Measurements from ENCODE around the gene MYLK. TPM values are rescaled to one million over a fixed set of nuclear protein-coding genes. Genes with fewer than 3 reads are reported as not detected.

MYLK gene, protein sequence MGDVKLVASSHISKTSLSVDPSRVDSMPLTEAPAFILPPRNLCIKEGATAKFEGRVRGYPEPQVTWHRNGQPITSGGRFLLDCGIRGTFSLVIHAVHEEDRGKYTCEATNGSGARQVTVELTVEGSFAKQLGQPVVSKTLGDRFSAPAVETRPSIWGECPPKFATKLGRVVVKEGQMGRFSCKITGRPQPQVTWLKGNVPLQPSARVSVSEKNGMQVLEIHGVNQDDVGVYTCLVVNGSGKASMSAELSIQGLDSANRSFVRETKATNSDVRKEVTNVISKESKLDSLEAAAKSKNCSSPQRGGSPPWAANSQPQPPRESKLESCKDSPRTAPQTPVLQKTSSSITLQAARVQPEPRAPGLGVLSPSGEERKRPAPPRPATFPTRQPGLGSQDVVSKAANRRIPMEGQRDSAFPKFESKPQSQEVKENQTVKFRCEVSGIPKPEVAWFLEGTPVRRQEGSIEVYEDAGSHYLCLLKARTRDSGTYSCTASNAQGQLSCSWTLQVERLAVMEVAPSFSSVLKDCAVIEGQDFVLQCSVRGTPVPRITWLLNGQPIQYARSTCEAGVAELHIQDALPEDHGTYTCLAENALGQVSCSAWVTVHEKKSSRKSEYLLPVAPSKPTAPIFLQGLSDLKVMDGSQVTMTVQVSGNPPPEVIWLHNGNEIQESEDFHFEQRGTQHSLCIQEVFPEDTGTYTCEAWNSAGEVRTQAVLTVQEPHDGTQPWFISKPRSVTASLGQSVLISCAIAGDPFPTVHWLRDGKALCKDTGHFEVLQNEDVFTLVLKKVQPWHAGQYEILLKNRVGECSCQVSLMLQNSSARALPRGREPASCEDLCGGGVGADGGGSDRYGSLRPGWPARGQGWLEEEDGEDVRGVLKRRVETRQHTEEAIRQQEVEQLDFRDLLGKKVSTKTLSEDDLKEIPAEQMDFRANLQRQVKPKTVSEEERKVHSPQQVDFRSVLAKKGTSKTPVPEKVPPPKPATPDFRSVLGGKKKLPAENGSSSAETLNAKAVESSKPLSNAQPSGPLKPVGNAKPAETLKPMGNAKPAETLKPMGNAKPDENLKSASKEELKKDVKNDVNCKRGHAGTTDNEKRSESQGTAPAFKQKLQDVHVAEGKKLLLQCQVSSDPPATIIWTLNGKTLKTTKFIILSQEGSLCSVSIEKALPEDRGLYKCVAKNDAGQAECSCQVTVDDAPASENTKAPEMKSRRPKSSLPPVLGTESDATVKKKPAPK (N-terminal part only)
- total RNA-seq: 5.4 TPM
- polyA plus RNA-seq: 11.5 TPM
- long read RNA-seq, donor 1, full-length matches to known transcripts: 1 of 1 reads
- long read RNA-seq, donor 1, partial matches to known transcripts: 0 of 1 reads
- long read RNA-seq, donor 1, other reads (novel, unspliced or antisense): 0 of 1 reads
- long read RNA-seq, donor 2: 0 reads
- long read RNA-seq, donor 3: 0 reads
- long read RNA-seq, donor 4, full-length matches to known transcripts: 1 of 1 reads
- long read RNA-seq, donor 4, partial matches to known transcripts: 0 of 1 reads
- long read RNA-seq, donor 4, other reads (novel, unspliced or antisense): 0 of 1 reads
- long read RNA-seq, donor 5, full-length matches to known transcripts: 1 of 1 reads
- long read RNA-seq, donor 5, partial matches to known transcripts: 0 of 1 reads
- long read RNA-seq, donor 5, other reads (novel, unspliced or antisense): 0 of 1 reads
- long read RNA-seq, donor 6: 0 reads
- long read RNA-seq, donor 7, partial matches to known transcripts: 5 of 5 reads
- long read RNA-seq, donor 7, other reads (novel, unspliced or antisense): 0 of 5 reads
- long read RNA-seq, donor 8: 0 reads
- long read RNA-seq, donor 9: 0 reads
- long read RNA-seq, donor 10, full-length matches to known transcripts: 1 of 1 reads
- long read RNA-seq, donor 10, partial matches to known transcripts: 0 of 1 reads
- long read RNA-seq, donor 10, other reads (novel, unspliced or antisense): 0 of 1 reads

DNA sequence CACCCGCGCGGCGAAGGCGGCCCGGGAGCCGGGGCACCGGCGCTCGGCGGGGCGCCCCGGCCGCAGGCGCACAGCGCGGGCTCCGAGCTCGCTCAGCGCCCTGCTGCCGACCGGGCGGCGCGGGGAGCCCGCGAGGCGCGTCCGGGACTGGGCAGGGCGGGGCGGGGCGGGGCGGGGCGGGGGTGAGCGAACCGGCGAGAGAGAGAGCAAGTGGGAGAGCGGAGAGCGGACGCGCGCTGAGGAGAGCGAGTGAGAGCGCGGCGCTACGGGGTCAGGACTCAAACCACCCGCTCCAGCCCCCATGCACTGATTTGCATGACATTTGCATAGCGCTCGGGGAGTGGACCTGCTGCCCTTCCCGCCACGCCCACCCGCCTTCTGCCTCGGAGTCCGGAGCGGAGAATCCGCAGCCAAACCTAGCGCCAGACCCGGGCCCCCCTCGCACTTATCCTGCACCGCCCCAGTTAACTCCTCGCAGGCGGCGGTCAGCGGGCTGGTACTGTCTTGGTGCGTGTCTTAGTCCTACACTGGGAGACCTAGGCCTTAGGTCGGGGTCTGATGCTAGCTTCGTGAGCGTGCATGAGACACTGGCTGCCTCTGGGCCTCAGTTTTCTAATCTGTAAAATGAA is at the start of gene MYLK:
Gene MYLK (minus strand): TSS at position 130 of the 629 bp plus-strand sequence. CDS start 90,491 bp downstream, outside the sequence.
- H3K4me3 ChIP-seq (ENCODE audit: low read length in 2 of 2): peak within 1 kb of the TSS in 1 of 2 donors; percentile 52
- H3K27me3 ChIP-seq (ENCODE audit: control insufficient read depth in 2 of 2, insufficient read depth in 1 of 2, low read length in 1 of 2): peaks cover 10 to 42% of the 10 kb centered on the region in 2 donors
- 2% methylated on average over 70 of the region's 70 CpGs for WGBS
- DNase-seq (ENCODE audit: low read depth in 6 of 9, low spot score in 9 of 9): peak in 7 of 9 donors; percentile 7 to 61 (median 31)
- H3K36me3 ChIP-seq (ENCODE audit: control insufficient read depth in 2 of 2, insufficient read depth in 2 of 2, low read length in 1 of 2): no peaks in the 10 kb centered on the region
- H3K4me1 ChIP-seq (ENCODE audit: control insufficient read depth in 2 of 2, insufficient read depth in 2 of 2, low read length in 2 of 2): peaks cover 2 to 12% of the 10 kb centered on the region in 2 donors
- no peak within 1 kb of the TSS for H3K27ac ChIP-seq (ENCODE audit: low read depth in 1 of 2, low read length in 1 of 2)
- no peaks in the 10 kb centered on the region for H3K9me3 ChIP-seq (ENCODE audit: control insufficient read depth in 2 of 2, insufficient read depth in 1 of 2, low read length in 1 of 2)

DNA sequence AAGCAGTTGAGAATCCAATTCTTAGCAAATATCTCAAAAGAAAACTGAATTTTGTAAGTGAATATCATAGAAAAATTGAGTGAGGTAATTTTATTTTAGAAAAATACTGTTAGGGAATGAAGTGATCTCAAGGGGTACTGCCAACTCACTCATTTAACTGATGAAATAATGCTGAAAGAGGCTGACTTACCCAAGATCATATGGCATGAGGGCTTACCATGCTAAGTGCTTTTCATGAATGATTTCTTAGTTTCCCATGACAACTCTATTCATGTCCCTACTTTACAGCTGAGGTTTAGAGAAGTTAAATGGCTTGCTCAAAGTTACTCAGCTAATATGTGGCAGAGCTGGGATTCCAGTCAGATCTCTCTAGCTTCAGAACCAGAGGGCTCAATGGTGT is 46.3 kb upstream of the MYLK start:
- peaks cover 9 to 19% of the 10 kb centered on the region in 2 donors for H3K36me3 ChIP-seq (ENCODE audit: control insufficient read depth in 2 of 2, insufficient read depth in 2 of 2, low read length in 1 of 2)
- H3K9me3 ChIP-seq (ENCODE audit: control insufficient read depth in 2 of 2, insufficient read depth in 1 of 2, low read length in 1 of 2): no peaks in the 10 kb centered on the region
- H3K4me1 ChIP-seq (ENCODE audit: control insufficient read depth in 2 of 2, insufficient read depth in 2 of 2, low read length in 2 of 2): no peaks in the 10 kb centered on the region
- no peak overlapping the region for H3K4me3 ChIP-seq (ENCODE audit: low read length in 2 of 2)
- DNase-seq (ENCODE audit: low read depth in 6 of 9, low spot score in 9 of 9): no peak
- H3K27me3 ChIP-seq (ENCODE audit: control insufficient read depth in 2 of 2, insufficient read depth in 1 of 2, low read length in 1 of 2): no peaks in the 10 kb centered on the region
- H3K27ac ChIP-seq (ENCODE audit: low read depth in 1 of 2, low read length in 1 of 2): no peak overlapping the region

- 98% methylated on average over 9 of the region's 9 CpGs for WGBS
These were observed 45.2 kb upstream of the MYLK start for GRCh38 chr3:123929325-123929724.

GRCh38 chr3:123926396-123926795 is 42.3 kb upstream of the MYLK start:
- no peaks in the 10 kb centered on the region for H3K4me1 ChIP-seq (ENCODE audit: control insufficient read depth in 2 of 2, insufficient read depth in 2 of 2, low read length in 2 of 2)
- no peaks in the 10 kb centered on the region for H3K9me3 ChIP-seq (ENCODE audit: control insufficient read depth in 2 of 2, insufficient read depth in 1 of 2, low read length in 1 of 2)
- H3K27me3 ChIP-seq (ENCODE audit: control insufficient read depth in 2 of 2, insufficient read depth in 1 of 2, low read length in 1 of 2): no peaks in the 10 kb centered on the region
- no peak overlapping the region for H3K27ac ChIP-seq (ENCODE audit: low read depth in 1 of 2, low read length in 1 of 2)
- H3K36me3 ChIP-seq (ENCODE audit: control insufficient read depth in 2 of 2, insufficient read depth in 2 of 2, low read length in 1 of 2): peaks cover 6 to 13% of the 10 kb centered on the region in 2 donors
- no peak overlapping the region for H3K4me3 ChIP-seq (ENCODE audit: low read length in 2 of 2)
- no peak for DNase-seq (ENCODE audit: low read depth in 6 of 9, low spot score in 9 of 9)

More at GRCh38 chr3:123929325-123929724, 45.2 kb upstream of the MYLK start:
- H3K9me3 ChIP-seq (ENCODE audit: control insufficient read depth in 2 of 2, insufficient read depth in 1 of 2, low read length in 1 of 2): no peaks in the 10 kb centered on the region
- no peak overlapping the region for H3K4me3 ChIP-seq (ENCODE audit: low read length in 2 of 2)
- H3K36me3 ChIP-seq (ENCODE audit: control insufficient read depth in 2 of 2, insufficient read depth in 2 of 2, low read length in 1 of 2): peaks cover 9 to 19% of the 10 kb centered on the region in 2 donors
- H3K27ac ChIP-seq (ENCODE audit: low read depth in 1 of 2, low read length in 1 of 2): no peak overlapping the region
- no peaks in the 10 kb centered on the region for H3K4me1 ChIP-seq (ENCODE audit: control insufficient read depth in 2 of 2, insufficient read depth in 2 of 2, low read length in 2 of 2)
- H3K27me3 ChIP-seq (ENCODE audit: control insufficient read depth in 2 of 2, insufficient read depth in 1 of 2, low read length in 1 of 2): no peaks in the 10 kb centered on the region
- no peak for DNase-seq (ENCODE audit: low read depth in 6 of 9, low spot score in 9 of 9)

DNA sequence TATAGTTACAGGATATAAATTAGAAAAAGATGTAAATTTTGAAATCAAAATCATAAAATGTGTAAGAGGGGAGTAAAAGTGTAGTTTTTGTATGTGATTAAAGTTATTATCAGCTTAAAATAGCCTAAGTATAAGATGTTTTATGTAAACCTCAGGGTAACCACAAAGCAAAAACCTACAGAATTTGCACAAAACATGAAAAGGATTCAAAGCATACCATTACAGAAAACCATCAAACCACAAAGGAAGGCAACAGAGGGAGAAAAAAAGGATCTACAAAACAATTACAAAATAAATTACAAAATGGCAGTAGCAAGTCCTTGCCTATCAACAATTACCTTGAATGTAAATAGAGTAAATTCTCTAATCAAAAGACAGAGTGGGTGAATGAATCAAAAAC is 36.7 kb upstream of the MYLK start:
- Histone ChIP-seq H3K9me3 (ENCODE audit: control insufficient read depth in 2 of 2, insufficient read depth in 1 of 2, low read length in 1 of 2) (peaks cover 0 to 3% of the 10 kb centered on the region in 2 donors), H3K4me3 (ENCODE audit: low read length in 2 of 2) (no peak overlapping the region), H3K27ac (ENCODE audit: low read depth in 1 of 2, low read length in 1 of 2) (no peak overlapping the region), H3K36me3 (ENCODE audit: control insufficient read depth in 2 of 2, insufficient read depth in 2 of 2, low read length in 1 of 2) (peaks cover 10 to 13% of the 10 kb centered on the region in 2 donors), H3K27me3 (ENCODE audit: control insufficient read depth in 2 of 2, insufficient read depth in 1 of 2, low read length in 1 of 2) (no peaks in the 10 kb centered on the region), H3K4me1 (ENCODE audit: control insufficient read depth in 2 of 2, insufficient read depth in 2 of 2, low read length in 2 of 2) (no peaks in the 10 kb centered on the region)
- DNase-seq (ENCODE audit: low read depth in 6 of 9, low spot score in 9 of 9): no peak

DNA sequence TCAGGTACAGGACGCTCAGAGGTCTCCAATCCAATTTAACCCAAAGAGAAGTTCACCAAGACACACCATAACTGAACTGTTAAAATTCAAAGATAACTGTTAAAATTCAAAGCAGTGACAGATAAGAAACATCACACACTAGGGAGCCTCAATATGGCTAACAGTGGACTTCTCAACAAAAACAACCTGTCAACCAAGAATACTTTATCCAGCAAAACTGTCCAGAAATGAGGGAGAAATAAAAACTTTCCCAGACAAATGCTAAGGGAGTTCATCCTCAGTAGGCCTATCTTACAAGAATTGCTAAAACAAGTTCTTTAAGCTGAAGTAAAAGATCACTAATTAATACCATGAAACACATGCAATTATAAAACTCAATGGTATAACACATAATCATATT is 36.3 kb upstream of the MYLK start:
- no peak for DNase-seq (ENCODE audit: low read depth in 6 of 9, low spot score in 9 of 9)
- Histone ChIP-seq H3K27me3 (ENCODE audit: control insufficient read depth in 2 of 2, insufficient read depth in 1 of 2, low read length in 1 of 2) (no peaks in the 10 kb centered on the region), H3K4me1 (ENCODE audit: control insufficient read depth in 2 of 2, insufficient read depth in 2 of 2, low read length in 2 of 2) (no peaks in the 10 kb centered on the region), H3K27ac (ENCODE audit: low read depth in 1 of 2, low read length in 1 of 2) (no peak overlapping the region), H3K9me3 (ENCODE audit: control insufficient read depth in 2 of 2, insufficient read depth in 1 of 2, low read length in 1 of 2) (peaks cover 0 to 3% of the 10 kb centered on the region in 2 donors), H3K36me3 (ENCODE audit: control insufficient read depth in 2 of 2, insufficient read depth in 2 of 2, low read length in 1 of 2) (peaks cover 10 to 13% of the 10 kb centered on the region in 2 donors), H3K4me3 (ENCODE audit: low read length in 2 of 2) (no peak overlapping the region)
- 97% methylated on average over 1 of the region's 1 CpG for WGBS

- H3K9me3 ChIP-seq (ENCODE audit: control insufficient read depth in 2 of 2, insufficient read depth in 1 of 2, low read length in 1 of 2): peaks cover 0 to 3% of the 10 kb centered on the region in 2 donors
- H3K27me3 ChIP-seq (ENCODE audit: control insufficient read depth in 2 of 2, insufficient read depth in 1 of 2, low read length in 1 of 2): no peaks in the 10 kb centered on the region
- no peak overlapping the region for H3K27ac ChIP-seq (ENCODE audit: low read depth in 1 of 2, low read length in 1 of 2)
- no peak for DNase-seq (ENCODE audit: low read depth in 6 of 9, low spot score in 9 of 9)
- no peaks in the 10 kb centered on the region for H3K4me1 ChIP-seq (ENCODE audit: control insufficient read depth in 2 of 2, insufficient read depth in 2 of 2, low read length in 2 of 2)
- peaks cover 15 to 17% of the 10 kb centered on the region in 2 donors for H3K36me3 ChIP-seq (ENCODE audit: control insufficient read depth in 2 of 2, insufficient read depth in 2 of 2, low read length in 1 of 2)
- no peak overlapping the region for H3K4me3 ChIP-seq (ENCODE audit: low read length in 2 of 2)
- WGBS: 98% methylated on average over 3 of the region's 3 CpGs
These were observed 35.2 kb upstream of the MYLK start for GRCh38 chr3:123919353-123919752.

All from thymus (tissue), 14 donors.